Measurements from ENCODE around the gene RBM33. TPM values are rescaled to one million over a fixed set of nuclear protein-coding genes. Genes with fewer than 3 reads are reported as not detected.

RBM33 gene
- total and polyA plus RNA-seq, 2 of the 13 experiments (the other 11 are each of a cell fraction or from before 2014, with no cell fraction given): 12.4 to 28.9 TPM

DNA sequence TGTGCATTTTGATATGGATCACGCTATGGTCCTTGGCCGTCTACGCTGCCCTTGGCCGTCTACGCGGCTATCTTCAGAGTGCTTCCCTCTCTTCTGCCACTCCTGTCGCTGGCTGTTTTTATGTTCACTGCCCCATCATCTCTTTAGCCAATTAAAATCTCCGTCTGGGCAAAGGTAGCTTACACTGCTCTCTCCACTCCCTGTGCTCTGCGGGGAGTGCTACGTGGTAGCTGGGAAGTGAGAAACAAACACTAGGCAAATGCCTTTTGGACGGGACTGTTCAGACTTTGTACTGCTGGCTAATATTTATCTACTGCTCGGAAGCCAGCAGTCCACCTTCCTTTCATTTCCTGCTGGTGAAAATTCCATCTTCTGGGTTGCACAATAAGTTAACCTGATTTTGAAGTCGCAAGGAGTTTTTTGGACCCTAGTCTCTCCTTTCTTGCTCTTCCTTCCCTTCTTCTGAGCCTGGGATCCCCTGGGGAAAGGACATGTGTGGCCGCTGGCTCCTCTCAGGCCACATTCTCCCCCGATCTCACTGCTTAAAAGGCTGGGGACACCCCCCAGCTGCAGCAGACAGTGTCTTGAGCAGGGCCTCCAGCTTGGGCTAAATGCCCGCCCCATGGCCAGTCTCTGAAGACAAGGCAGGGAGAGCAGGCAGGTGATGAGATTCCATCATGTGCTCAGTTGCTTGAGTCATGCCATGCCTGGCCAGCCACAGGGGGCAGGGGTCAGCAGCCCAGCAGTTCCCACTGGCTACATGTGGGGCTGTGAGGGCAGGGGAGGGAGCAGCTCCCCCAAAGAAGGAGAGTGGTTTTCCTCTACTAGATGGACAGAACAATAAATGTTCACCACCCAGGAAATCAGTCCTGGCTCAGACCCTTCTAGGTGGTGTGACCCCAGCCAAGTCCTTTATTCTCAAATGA, 25.5 kb upstream of the RBM33 start (continued):
- TF ChIP-seq, protein P1, sequence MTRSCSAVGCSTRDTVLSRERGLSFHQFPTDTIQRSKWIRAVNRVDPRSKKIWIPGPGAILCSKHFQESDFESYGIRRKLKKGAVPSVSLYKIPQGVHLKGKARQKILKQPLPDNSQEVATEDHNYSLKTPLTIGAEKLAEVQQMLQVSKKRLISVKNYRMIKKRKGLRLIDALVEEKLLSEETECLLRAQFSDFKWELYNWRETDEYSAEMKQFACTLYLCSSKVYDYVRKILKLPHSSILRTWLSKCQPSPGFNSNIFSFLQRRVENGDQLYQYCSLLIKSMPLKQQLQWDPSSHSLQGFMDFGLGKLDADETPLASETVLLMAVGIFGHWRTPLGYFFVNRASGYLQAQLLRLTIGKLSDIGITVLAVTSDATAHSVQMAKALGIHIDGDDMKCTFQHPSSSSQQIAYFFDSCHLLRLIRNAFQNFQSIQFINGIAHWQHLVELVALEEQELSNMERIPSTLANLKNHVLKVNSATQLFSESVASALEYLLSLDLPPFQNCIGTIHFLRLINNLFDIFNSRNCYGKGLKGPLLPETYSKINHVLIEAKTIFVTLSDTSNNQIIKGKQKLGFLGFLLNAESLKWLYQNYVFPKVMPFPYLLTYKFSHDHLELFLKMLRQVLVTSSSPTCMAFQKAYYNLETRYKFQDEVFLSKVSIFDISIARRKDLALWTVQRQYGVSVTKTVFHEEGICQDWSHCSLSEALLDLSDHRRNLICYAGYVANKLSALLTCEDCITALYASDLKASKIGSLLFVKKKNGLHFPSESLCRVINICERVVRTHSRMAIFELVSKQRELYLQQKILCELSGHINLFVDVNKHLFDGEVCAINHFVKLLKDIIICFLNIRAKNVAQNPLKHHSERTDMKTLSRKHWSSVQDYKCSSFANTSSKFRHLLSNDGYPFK (CRISPR knock-in tag; IDR thresholded peaks at IDR 0.05; ENCODE audit: borderline replicate concordance): no peak; the same call in 1 of the 2 replicates
- TF ChIP-seq SMAD1 (CRISPR knock-in tag; IDR thresholded peaks at IDR 0.05; ENCODE audit: borderline replicate concordance, low read depth): no peak
- TF ChIP-seq HDAC2 (CRISPR knock-in tag; IDR thresholded peaks at IDR 0.05): peak; percentile 70; the same call in 1 of the 2 replicates
- peak; percentile 85 for TF ChIP-seq POGZ (CRISPR knock-in tag; IDR thresholded peaks at IDR 0.05)
- TF ChIP-seq ZNF772 (CRISPR knock-in tag; IDR thresholded peaks at IDR 0.05): no peak
- no peak for TF ChIP-seq SMAD3 (CRISPR knock-in tag; IDR thresholded peaks at IDR 0.05)
- peak; percentile 51 for TF ChIP-seq ZFX (CRISPR knock-in tag; IDR thresholded peaks at IDR 0.05; ENCODE audit: low read depth)
- TF ChIP-seq, protein P2, sequence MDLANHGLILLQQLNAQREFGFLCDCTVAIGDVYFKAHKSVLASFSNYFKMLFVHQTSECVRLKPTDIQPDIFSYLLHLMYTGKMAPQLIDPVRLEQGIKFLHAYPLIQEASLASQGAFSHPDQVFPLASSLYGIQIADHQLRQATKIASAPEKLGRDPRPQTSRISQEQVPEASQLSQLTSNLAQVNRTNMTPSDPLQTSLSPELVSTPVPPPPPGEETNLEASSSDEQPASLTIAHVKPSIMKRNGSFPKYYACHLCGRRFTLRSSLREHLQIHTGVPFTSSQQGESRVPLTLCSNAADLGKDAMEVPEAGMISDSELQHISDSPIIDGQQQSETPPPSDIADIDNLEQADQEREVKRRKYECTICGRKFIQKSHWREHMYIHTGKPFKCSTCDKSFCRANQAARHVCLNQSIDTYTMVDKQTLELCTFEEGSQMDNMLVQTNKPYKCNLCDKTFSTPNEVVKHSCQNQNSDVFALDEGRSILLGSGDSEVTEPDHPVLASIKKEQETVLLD (CRISPR knock-in tag; IDR thresholded peaks at IDR 0.05; ENCODE audit: low read depth): no peak
- TF ChIP-seq, protein P3, sequence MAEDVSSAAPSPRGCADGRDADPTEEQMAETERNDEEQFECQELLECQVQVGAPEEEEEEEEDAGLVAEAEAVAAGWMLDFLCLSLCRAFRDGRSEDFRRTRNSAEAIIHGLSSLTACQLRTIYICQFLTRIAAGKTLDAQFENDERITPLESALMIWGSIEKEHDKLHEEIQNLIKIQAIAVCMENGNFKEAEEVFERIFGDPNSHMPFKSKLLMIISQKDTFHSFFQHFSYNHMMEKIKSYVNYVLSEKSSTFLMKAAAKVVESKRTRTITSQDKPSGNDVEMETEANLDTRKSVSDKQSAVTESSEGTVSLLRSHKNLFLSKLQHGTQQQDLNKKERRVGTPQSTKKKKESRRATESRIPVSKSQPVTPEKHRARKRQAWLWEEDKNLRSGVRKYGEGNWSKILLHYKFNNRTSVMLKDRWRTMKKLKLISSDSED (CRISPR knock-in tag; IDR thresholded peaks at IDR 0.05): no peak
- no peak for TF ChIP-seq MYNN (CRISPR knock-in tag; IDR thresholded peaks at IDR 0.05; ENCODE audit: low read depth)
- TF ChIP-seq CEBPB (IDR thresholded peaks at IDR 0.05; ENCODE audit: borderline replicate concordance, low read depth, low read length): peak; percentile 98
- TF ChIP-seq, protein P4, sequence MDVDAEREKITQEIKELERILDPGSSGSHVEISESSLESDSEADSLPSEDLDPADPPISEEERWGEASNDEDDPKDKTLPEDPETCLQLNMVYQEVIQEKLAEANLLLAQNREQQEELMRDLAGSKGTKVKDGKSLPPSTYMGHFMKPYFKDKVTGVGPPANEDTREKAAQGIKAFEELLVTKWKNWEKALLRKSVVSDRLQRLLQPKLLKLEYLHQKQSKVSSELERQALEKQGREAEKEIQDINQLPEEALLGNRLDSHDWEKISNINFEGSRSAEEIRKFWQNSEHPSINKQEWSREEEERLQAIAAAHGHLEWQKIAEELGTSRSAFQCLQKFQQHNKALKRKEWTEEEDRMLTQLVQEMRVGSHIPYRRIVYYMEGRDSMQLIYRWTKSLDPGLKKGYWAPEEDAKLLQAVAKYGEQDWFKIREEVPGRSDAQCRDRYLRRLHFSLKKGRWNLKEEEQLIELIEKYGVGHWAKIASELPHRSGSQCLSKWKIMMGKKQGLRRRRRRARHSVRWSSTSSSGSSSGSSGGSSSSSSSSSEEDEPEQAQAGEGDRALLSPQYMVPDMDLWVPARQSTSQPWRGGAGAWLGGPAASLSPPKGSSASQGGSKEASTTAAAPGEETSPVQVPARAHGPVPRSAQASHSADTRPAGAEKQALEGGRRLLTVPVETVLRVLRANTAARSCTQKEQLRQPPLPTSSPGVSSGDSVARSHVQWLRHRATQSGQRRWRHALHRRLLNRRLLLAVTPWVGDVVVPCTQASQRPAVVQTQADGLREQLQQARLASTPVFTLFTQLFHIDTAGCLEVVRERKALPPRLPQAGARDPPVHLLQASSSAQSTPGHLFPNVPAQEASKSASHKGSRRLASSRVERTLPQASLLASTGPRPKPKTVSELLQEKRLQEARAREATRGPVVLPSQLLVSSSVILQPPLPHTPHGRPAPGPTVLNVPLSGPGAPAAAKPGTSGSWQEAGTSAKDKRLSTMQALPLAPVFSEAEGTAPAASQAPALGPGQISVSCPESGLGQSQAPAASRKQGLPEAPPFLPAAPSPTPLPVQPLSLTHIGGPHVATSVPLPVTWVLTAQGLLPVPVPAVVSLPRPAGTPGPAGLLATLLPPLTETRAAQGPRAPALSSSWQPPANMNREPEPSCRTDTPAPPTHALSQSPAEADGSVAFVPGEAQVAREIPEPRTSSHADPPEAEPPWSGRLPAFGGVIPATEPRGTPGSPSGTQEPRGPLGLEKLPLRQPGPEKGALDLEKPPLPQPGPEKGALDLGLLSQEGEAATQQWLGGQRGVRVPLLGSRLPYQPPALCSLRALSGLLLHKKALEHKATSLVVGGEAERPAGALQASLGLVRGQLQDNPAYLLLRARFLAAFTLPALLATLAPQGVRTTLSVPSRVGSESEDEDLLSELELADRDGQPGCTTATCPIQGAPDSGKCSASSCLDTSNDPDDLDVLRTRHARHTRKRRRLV (CRISPR knock-in tag; IDR thresholded peaks at IDR 0.05): peak; percentile 88
- no peak for TF ChIP-seq DNMT3B (CRISPR knock-in tag; conservative IDR thresholded peaks at IDR 0.05)
- TF ChIP-seq STAT5B (CRISPR knock-in tag; IDR thresholded peaks at IDR 0.05): no peak
- TF ChIP-seq ZNF780A (CRISPR knock-in tag; IDR thresholded peaks at IDR 0.05): no peak; the same call in 1 of the 2 replicates
